Erythroblast (primary cell): ENCODE data around the gene PSMB7.

ENCODE experiments used
- GATA1 ChIP-seq: IDR thresholded peaks from 2 replicates; pipeline ENCODE4 v1.6.1; 2011; ENCODE audit warnings: low read depth, mild to moderate bottlenecking, control low read depth, low read length, moderate library complexity
- POLR2A ChIP-seq: IDR thresholded peaks from 2 replicates; pipeline ENCODE4 v1.6.1; 2011; ENCODE audit warnings: mild to moderate bottlenecking, low read length

GRCh38 chr9:124337562-124337961 is 77.7 kb downstream of the PSMB7 start:
- TF ChIP-seq POLR2A, result no peak
- TF ChIP-seq GATA1, result no peak
